Activated naive CD4-positive, alpha-beta T cell treated with Interleukin-2 at 50 U/mL for 16 hours (primary cell): Measurements from ENCODE around the gene PDE3A.
"Not testable (repeated sequence)": the region's sequence is repeated elsewhere in the genome, so short reads cannot be mapped to it uniquely, and the experiment has no call there.

Experiments
- DNase-seq: peaks from one replicate; pipeline ENCODE4 v3.0.0-alpha.2; 2020

Gene PDE3A

DNA sequence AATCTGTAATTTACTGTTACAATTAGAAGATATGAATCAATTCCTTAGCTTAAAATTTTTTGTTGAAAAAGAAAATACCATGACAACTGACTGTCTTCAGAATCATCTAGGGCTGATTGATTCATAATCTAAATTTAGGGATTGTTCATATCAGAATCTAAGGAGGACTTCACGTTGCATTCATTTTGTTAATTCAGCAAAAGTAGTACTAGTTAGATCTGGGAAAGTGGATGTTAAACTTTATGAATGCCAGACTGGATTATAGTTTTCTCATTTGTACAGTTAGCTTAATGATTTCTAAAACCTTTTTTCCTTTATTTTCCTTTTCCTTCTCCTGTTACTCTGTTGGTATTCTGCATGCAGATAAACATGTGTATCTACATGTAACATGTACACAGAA is 135.5 kb downstream of the PDE3A start:
- no peak for DNase-seq

GRCh38 chr12:20505056-20505455 is 136.7 kb downstream of the PDE3A start:
- DNase-seq: no peak

DNA sequence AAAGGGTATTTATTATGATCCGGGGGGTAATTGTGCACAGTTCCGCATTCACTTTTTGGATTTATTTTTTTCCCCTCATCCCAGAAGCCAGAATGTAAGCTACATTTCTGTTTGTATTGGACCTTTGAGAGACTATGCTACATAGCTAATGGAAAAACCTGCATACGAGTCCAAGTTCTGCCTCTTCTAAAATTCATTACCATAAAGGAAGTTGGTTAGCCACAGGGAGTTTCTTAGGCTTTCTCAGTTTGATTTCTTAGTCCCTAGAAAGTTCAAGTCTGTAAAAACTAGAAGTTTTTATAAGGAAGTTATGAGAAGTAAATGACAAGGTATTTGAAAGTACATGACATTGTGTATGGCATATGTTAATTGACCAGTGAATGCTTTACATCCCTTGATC is 138.7 kb downstream of the PDE3A start:
- no peak for DNase-seq

- DNase-seq: no peak
These were observed 139.4 kb downstream of the PDE3A start for GRCh38 chr12:20507711-20508110.

DNA sequence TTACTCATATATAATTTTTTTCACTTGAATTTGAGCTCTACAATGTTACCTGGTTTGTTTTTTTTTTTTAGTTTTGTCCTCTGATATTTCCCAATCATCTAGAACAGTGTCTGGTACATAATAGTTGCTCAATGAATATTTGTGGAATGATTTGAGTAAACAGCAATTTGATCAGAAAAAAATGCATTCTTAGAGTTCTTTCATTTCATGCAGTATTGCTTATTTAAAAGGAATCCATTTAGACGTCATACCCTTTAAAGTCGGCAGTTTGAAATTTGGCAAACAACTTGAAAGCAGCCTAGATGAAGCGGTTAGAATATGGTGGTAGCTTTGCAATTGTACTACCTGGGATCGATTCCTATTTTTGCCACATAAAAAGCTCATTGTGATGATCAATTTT is 140.0 kb downstream of the PDE3A start:
- DNase-seq: no peak

DNA sequence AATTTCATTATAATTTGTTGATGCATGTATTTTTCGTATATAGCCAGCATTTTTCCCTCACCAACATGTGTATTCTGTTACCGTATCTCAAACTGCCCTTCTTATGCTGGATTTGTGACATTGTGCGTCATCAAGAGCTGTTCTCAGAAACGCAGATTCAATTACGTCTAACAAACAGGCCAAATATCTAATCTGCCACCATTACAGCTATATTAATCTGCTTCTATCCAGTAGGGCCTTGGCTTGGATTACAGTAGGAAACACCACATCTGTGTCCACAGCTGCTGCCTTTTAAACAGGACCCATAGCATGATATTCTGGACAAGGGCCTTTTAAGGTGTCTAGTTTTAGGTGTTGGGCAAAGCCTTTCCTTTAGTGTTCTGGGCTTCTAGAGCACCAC is 140.6 kb downstream of the PDE3A start:
- DNase-seq: no peak

- DNase-seq: no peak
These were observed 142.5 kb downstream of the PDE3A start for GRCh38 chr12:20510811-20511210.

DNA sequence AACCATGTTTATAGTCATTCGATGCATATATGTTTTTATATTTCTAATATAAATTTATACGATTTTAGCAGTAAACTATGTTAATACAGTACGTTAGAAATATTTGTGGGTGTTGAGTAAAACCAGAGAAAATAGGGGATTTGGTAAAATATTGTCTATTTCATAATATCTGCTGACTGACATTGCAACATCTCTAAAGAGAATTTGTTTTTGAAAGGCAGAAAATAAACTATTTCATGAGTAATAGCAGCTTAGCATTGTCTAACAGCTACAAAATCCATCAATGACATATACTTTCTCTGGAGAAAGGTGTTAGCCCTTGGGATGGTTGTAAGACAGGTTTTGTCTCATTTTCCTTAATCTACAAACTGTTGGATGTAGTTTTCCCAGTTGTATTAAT is 144.9 kb downstream of the PDE3A start:
- no peak for DNase-seq

DNA sequence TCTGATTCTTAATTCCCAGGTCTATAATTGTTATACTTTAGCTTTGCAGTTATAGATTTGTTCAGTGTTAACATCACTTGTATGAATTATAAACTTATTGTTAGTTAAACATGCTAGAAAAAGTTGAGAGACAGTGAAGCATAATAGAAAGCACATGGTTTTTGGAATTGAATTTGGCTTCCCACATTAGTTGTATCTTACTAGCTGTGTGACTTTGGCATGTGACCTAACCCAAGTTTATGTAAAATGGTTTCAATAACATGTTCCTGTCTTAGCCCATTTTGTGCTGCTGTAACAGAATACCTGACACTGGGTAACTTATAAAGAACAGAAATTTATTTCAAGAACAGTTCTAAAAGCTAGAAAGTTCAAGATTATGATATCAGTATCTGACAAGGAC is 146.3 kb downstream of the PDE3A start:
- no peak for DNase-seq

- DNase-seq: no peak
These were observed 152.2 kb downstream of the PDE3A start for GRCh38 chr12:20520532-20520931.

GRCh38 chr12:20523658-20524057 is 155.3 kb downstream of the PDE3A start:
- no peak for DNase-seq

DNA sequence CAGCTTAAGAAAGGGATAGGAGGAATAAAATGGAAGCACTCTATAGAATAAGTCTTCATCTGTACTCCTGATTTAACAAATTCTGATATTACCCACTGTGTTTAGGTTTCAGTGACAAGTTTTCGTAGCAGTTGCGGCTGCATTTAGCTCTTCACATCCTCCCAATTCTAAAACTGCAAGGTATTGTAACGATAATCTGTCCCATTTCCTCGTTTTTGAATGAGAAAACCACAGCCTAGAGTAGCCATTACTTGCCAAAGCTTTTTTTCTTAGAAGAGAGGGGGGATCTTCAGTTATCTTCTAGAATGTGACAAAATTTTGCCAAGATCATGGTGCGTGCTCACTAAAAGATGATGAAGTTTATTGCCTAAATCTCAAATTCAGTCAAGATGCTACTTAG is 155.8 kb downstream of the PDE3A start:
- DNase-seq: no peak

GRCh38 chr12:20525064-20525610 is 156.8 kb downstream of the PDE3A start:
- no peak for DNase-seq

- DNase-seq: no peak
These were observed 159.3 kb downstream of the PDE3A start for GRCh38 chr12:20527417-20528163.

- no peak for DNase-seq
These were observed 159.9 kb downstream of the PDE3A start for GRCh38 chr12:20528208-20528607.

GRCh38 chr12:20546267-20546666 is 177.9 kb downstream of the PDE3A start:
- DNase-seq: no peak

- DNase-seq: no peak
These were observed 179.7 kb downstream of the PDE3A start for GRCh38 chr12:20547816-20548575.

DNA sequence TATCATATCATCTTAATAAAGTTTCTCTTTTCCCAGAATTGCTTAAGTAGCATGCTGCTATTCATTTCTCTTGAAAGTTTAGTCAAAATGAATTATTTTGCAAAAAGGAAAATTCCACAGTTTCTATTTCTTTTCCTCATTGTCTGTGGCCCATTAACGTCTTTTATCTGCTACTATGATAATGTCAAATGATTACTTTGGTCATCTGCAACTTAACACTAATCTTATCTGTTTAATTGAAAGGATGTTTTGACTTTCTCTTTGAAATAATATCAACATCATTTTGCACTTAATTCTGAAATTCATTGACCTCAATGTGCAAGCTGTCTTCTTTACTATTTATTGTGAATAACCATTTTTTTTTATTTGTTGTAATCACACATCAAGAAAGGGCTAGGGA is 180.3 kb downstream of the PDE3A start:
- DNase-seq: no peak

- DNase-seq: no peak
These were observed 180.9 kb downstream of the PDE3A start for GRCh38 chr12:20549108-20549719.

DNA sequence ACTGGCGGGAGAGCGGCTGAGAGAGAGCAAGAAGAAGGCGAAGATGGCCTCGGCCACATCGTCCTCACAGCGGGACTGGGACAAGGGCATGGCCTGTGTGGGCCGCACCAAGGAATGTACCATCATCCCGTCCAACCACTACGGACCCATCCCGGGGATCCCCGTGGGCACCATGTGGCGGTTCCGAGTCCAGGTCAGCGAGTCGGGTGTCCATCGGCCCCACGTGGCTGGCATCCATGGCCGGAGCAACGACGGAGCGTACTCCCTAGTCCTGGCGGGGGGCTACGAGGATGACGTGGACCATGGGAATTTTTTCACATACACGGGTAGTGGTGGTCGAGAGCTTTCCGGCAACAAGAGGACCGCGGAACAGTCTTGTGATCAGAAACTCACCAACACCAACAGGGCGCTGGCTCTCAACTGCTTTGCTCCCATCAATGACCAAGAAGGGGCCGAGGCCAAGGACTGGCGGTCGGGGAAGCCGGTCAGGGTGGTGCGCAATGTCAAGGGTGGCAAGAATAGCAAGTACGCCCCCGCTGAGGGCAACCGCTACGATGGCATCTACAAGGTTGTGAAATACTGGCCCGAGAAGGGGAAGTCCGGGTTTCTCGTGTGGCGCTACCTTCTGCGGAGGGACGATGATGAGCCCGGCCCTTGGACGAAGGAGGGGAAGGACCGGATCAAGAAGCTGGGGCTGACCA is 183.6 kb downstream of the PDE3A start:
- not testable (repeated sequence) for DNase-seq

GRCh38 chr12:20552586-20552985 is 184.2 kb downstream of the PDE3A start:
- not testable (repeated sequence) for DNase-seq

DNA sequence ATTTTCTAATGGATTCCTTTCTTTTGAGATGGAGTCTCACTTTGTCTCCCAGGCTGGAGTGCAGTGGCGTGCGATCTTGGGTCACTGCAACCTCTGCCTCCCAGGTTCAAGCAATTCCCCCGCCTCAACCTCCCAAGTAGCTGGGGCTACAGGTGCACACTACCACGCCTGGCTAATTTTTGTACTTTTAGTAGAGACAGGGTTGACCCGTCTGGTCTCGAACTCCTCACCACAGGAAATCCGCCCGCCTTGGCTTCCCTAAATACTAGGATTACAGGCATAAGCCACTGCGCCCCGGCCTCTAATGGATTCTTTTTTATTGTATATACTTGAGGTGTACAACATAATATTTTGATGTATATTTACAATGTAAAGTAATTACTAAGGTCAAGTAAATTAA is 186.7 kb downstream of the PDE3A start:
- no peak for DNase-seq

GRCh38 chr12:20555771-20556170 is 187.4 kb downstream of the PDE3A start:
- DNase-seq: no peak
